Renal cortical epithelial cell (primary cell): ENCODE data around the gene MCM10. TPM values are rescaled to one million over a fixed set of nuclear protein-coding genes. Genes with fewer than 3 reads are reported as not detected.

Source experiments
- total RNA-seq: library from RNA; depleted of rRNA; stranded (reverse); fragments of >200 nt; gene quantifications from 2 replicates; pipeline ENCODE4 v1.2.3, GENCODE V29; 2014

MCM10 gene
- total RNA-seq, 1 donor from 2014 or later, result 0.55 TPM

Other genes starting within 250 kb of the MCM10 start
- gene CCDC3, start 159.8 kb upstream of the MCM10 start, total RNA-seq, result under 0.01 TPM in 1 of 2 replicates, not detected in the other
- 129 and 133 TPM in 2 replicates for gene OPTN, start 61.4 kb upstream of the MCM10 start, total RNA-seq
- not detected in 2 replicates for gene UCMA, start 72.8 kb downstream of the MCM10 start, total RNA-seq
- gene PHYH, start 138.5 kb downstream of the MCM10 start, total RNA-seq, result 11.6 and 25.1 TPM in 2 replicates
- 29.0 and 42.9 TPM in 2 replicates for gene SEPHS1, start 186.7 kb downstream of the MCM10 start, total RNA-seq